Common myeloid progenitor, CD34-positive (primary cell): Measurements from ENCODE around the gene SETD5.

Experiments
- CTCF ChIA-PET: fragments of 350-600 bp; sonication (Branson Sonifier 250); formaldehyde crosslinking; loops from one replicate; lab custom pipeline; 2021; ENCODE audit warnings: antibody characterized with exemption; lab: Charles Lee
- POLR2A ChIA-PET: fragments of 350-600 bp; sonication (Branson Sonifier 250); formaldehyde crosslinking; loops from one replicate; lab custom pipeline; 2021; ENCODE audit warnings: antibody characterized with exemption; lab: Charles Lee
- DNase-seq, 3 donors: peaks; one replicate each; pipeline versions ENCODE4 v3.0.0 to v3.0.0-alpha.2; 2013
- H3K27ac ChIP-seq, 2 experiments: 1 replicate in 1 of 2; 2 replicates in 1 of 2; pipeline ENCODE4 v1.7.0; 2013; ENCODE audit warnings: inconsistent platforms in 2 of 2, low read length in 2 of 2, mild to moderate bottlenecking in 2 of 2, low read depth in 1 of 2, moderate library complexity in 1 of 2; ENCODE audit not compliant: severe bottlenecking in 2 of 2, insufficient read depth in 1 of 2, poor library complexity in 1 of 2
- H3K27me3 ChIP-seq, 5 experiments: replicated peaks in 2 of 5; 1 replicate in 3 of 5; 2 replicates in 2 of 5; pipeline versions ENCODE4 v1.6.1 to v1.7.0; 2013; ENCODE audit warnings: low read length in 4 of 5, mild to moderate bottlenecking in 2 of 5, moderate library complexity in 2 of 5, inconsistent platforms in 1 of 5; ENCODE audit not compliant: insufficient read depth in 5 of 5, control insufficient read depth in 4 of 5
- H3K36me3 ChIP-seq, 4 experiments: 1 replicate in 2 of 4; 2 replicates in 2 of 4; pipeline versions ENCODE4 v1.6.1 to v1.7.0; 2013; ENCODE audit warnings: low read length in 3 of 4, control low read depth in 1 of 4, mild to moderate bottlenecking in 1 of 4; ENCODE audit not compliant: control insufficient read depth in 4 of 4, insufficient read depth in 4 of 4
- H3K4me1 ChIP-seq, 4 experiments: 1 replicate in 3 of 4; 2 replicates in 1 of 4; pipeline versions ENCODE4 v1.6.1 to v1.7.1; 2013; ENCODE audit warnings: low read length in 3 of 4, mild to moderate bottlenecking in 3 of 4, control low read depth in 1 of 4, inconsistent platforms in 1 of 4, moderate library complexity in 1 of 4; ENCODE audit not compliant: control insufficient read depth in 4 of 4, insufficient read depth in 4 of 4; ENCODE audit errors: control extremely low read depth in 1 of 4
- H3K4me3 ChIP-seq, 7 experiments: 1 replicate in 4 of 7; 2 replicates in 3 of 7; pipeline versions ENCODE4 v1.5.1 to v1.7.0; 2013; ENCODE audit warnings: mild to moderate bottlenecking in 7 of 7, low read length in 6 of 7, moderate library complexity in 6 of 7, inconsistent platforms in 2 of 7, low read depth in 2 of 7, control low read depth in 1 of 7; ENCODE audit not compliant: insufficient read depth in 4 of 7, control insufficient read depth in 1 of 7; ENCODE audit errors: extremely low read depth in 1 of 7
- H3K9me3 ChIP-seq, 5 experiments: 1 replicate in 4 of 5; 2 replicates in 1 of 5; pipeline versions ENCODE4 v1.6.1 to v1.7.1; 2013; ENCODE audit warnings: low read length in 4 of 5, mild to moderate bottlenecking in 2 of 5, inconsistent platforms in 1 of 5, low read depth in 1 of 5, moderate library complexity in 1 of 5; ENCODE audit not compliant: control insufficient read depth in 4 of 5, insufficient read depth in 2 of 5; ENCODE audit errors: control extremely low read depth in 1 of 5
- WGBS: methylation state at CpG from one replicate; pipeline ENCODE4 v1.1.5; 2013; ENCODE audit not compliant: insufficient coverage; 5-methylcytosine and 5-hydroxymethylcytosine counted together

Gene SETD5

DNA sequence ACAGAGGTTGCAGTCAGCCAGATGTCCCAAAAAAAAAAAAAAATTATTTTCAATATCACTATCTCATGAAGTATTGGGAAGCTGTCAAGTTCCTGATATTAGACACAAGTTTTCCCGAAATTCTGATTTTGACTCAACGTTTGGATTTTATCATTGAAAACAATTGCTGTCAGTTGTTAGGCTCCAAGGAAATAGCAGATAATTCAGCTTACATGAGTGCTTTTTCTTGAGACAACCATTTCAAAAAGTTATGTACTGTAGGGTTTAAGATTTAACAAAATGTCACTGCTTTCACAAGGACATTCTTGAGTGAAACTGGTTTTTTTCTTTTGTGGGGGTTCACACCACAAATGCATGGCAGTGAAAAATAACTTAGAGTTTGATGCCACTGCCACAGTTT is 9.3 kb upstream of the SETD5 start:
- peaks cover 3 to 16% (median 7%) of the 10 kb centered on the region in 4 experiments for H3K4me1 ChIP-seq
- POLR2A ChIA-PET = interaction anchor here (0.9 kb wide), 1 partner anchor 9 kb away, joined by 4 read pairs; the partner anchor contains the start of gene SETD5
- no peaks in the 10 kb centered on the region for H3K9me3 ChIP-seq
- peaks cover 12 to 89% (median 55%) of the 10 kb centered on the region in 4 experiments for H3K36me3 ChIP-seq
- CTCF ChIA-PET = no interaction called here
- DNase-seq = no peak
- 83% methylated on average over 2 of the region's 2 CpGs for WGBS
- no peaks in the 10 kb centered on the region for H3K27me3 ChIP-seq
- H3K4me3 ChIP-seq = no peak overlapping the region
- H3K27ac ChIP-seq = no peak overlapping the region

DNA sequence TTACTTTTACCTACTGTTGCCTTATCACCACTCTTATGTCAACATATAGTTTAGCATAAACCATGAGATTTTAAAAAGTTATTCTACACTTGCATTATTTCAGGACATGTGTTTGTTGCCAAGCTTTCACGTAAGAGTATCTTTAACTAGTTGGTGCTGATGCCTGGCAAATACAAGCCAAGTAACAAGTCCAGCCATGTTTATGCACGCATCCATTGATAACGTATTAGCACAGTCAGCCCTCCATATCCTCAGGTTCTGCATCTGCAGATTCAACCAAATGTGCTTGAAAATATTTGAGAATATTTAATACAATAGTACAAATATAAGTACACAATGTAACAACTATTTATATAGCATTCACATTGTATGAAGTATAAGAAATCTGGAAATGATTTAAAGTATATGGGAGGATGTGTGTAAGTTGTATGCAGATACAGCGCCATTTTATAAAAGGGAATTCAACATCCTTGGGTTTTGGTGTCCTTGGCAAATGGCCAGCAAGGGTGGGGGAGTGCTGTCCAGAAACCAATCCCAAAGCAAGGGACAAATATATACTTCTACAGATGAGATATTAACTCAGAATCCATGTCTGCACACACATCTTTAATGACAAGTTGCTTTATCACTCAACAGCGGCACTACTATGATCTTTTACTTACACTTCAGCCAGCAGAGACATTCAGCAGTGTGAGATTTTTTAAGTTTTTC is 8.7 kb upstream of the SETD5 start:
- WGBS = 96% methylated on average over 3 of the region's 5 CpGs
- DNase-seq = no peak
- H3K4me3 ChIP-seq = no peak overlapping the region
- ChIA-PET POLR2A (interaction anchor here (0.9 kb wide), 1 partner anchor 8 kb away, joined by 4 read pairs; the partner anchor contains the start of gene SETD5), CTCF (interaction anchor here (0.6 to 1.8 kb wide), 4 partner anchors 11 to 1519 kb away, joined by 3 to 6 read pairs (median 4); no protein-coding TSS in a partner anchor)
- H3K9me3 ChIP-seq = no peaks in the 10 kb centered on the region
- H3K36me3 ChIP-seq = peaks cover 12 to 95% (median 56%) of the 10 kb centered on the region in 4 experiments
- H3K4me1 ChIP-seq = peaks cover 3 to 16% (median 10%) of the 10 kb centered on the region in 4 experiments
- H3K27me3 ChIP-seq = no peaks in the 10 kb centered on the region
- H3K27ac ChIP-seq = no peak overlapping the region

DNA sequence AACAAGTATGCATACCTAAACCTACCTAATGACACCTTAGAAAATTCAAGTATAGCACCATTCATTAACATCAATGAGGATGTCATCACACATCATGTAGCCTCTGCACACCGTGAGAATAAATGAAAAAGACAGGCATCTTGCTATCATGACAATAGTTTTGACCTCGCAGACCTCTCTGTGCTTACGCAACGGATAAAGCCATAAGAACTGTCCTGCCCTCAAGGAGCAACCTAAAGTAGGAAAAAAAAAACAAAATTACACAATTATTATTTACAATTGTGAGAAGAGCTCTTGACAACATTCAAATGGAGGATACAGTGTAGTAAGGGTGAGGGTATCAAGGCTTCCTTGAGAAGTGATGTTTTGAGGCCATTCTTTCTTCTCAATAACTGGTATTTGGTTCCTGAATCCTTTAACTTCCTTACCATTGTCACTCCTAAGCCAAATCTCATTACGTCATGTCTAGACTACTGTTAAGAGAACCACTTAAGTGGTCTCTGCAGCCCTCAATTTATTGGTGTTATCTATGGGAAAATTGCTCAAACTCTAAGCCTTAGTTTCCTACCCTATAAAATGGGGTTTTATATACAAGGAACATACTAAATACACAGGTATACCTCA is 7.0 kb upstream of the SETD5 start:
- Histone ChIP-seq H3K4me3 (no peak overlapping the region), H3K27me3 (no peaks in the 10 kb centered on the region), H3K27ac (no peak overlapping the region), H3K4me1 (peaks cover 5 to 31% (median 19%) of the 10 kb centered on the region in 4 experiments), H3K36me3 (peaks cover 13 to 96% (median 49%) of the 10 kb centered on the region in 4 experiments), H3K9me3 (no peaks in the 10 kb centered on the region)
- DNase-seq = no peak
- POLR2A ChIA-PET = no interaction called here
- CTCF ChIA-PET = interaction anchor here (0.6 to 3.2 kb wide), 4 partner anchors 13 to 37 kb away, joined by 3 to 9 read pairs (median 4); no protein-coding TSS in a partner anchor
- WGBS = 100% methylated on average over 3 of the region's 5 CpGs

DNA sequence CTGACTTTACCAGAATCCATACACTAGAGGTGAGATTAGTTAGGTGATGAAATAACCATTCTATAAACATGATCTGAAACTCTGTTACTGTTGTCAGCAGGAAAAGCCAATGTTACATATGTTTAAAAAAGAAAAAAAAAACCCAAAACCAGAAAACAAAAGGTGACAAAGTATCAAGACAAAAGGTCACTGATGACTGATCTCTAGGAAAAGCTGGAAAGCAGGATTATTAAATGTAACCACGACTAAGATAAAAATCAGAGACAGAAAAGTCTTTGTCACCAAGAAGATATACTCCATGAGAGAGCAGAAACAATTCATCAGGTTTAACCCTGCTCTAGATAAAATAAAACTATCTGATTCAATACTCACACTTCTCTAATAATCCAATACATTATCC is 5.4 kb upstream of the SETD5 start:
- H3K4me1 ChIP-seq = peaks cover 11 to 39% (median 25%) of the 10 kb centered on the region in 4 experiments
- ChIA-PET POLR2A (interaction anchor here (0.8 kb wide), 1 partner anchor 29 kb away, joined by 3 read pairs; the partner anchor contains the start of gene THUMPD3), CTCF (interaction anchor here (1.3 to 3.2 kb wide), 3 partner anchors 15 to 25 kb away, joined by 3 to 9 read pairs (median 3); no protein-coding TSS in a partner anchor)
- no peak overlapping the region for H3K4me3 ChIP-seq
- no peak for DNase-seq
- H3K9me3 ChIP-seq = no peaks in the 10 kb centered on the region
- no peaks in the 10 kb centered on the region for H3K27me3 ChIP-seq
- H3K36me3 ChIP-seq = peaks cover 10 to 82% (median 40%) of the 10 kb centered on the region in 4 experiments
- no CpG with 5 or more reads among the region's 1 CpG for WGBS
- peak overlapping the region in 1 of 2 experiments; percentile 69 for H3K27ac ChIP-seq

DNA sequence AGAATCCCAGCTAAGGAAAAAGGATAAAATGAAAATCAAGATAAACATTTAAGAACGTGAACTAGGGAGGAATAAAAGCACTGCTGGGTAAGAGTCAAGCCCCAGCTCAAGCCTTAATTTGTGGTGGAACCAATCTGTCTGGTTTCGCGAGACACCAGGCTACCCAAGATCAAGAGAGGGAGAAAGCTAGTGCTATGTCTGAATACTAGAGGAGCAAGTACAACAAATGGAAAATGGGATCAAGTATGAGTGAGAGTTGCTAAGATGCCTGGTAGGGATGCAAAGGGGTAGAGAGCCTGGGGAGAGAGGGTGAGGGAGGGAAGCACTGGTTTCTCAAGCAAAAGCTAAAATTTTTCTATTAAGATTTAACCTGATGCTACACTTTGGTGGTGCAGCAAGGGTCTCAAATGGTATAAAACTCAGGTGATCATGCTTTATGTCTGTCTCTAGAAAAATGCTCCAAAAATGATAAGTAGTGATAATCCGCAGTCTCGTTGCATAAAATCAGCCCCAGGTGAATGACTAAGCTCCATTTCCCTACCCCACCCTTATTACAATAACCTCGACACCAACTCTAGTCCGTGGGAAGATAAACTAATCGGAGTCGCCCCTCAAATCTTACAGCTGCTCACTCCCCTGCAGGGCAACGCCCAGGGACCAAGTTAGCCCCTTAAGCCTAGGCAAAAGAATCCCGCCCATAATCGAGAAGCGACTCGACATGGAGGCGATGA is 1.7 kb upstream of the SETD5 start:
- H3K27ac ChIP-seq = peak overlapping the region; percentile 89 to 95
- peaks cover 2 to 45% (median 13%) of the 10 kb centered on the region in 4 experiments for H3K36me3 ChIP-seq
- no peaks in the 10 kb centered on the region for H3K27me3 ChIP-seq
- ChIA-PET CTCF (interaction anchor here (0.7 to 4.2 kb wide), 12 partner anchors 9 to 43 kb away, joined by 3 to 24 read pairs (median 8); partner anchors contain the start of gene THUMPD3), POLR2A (interaction anchor here (0.6 to 3.2 kb wide), 11 partner anchors 9 to 42 kb away, joined by 3 to 70 read pairs (median 4); partner anchors contain the start of gene THUMPD3)
- no peak for DNase-seq
- H3K4me3 ChIP-seq = peak overlapping the region; percentile 47 to 96 (median 85)
- 22% methylated on average over 11 of the region's 15 CpGs for WGBS
- H3K4me1 ChIP-seq = peaks cover 28 to 61% (median 44%) of the 10 kb centered on the region in 4 experiments
- no peaks in the 10 kb centered on the region for H3K9me3 ChIP-seq

DNA sequence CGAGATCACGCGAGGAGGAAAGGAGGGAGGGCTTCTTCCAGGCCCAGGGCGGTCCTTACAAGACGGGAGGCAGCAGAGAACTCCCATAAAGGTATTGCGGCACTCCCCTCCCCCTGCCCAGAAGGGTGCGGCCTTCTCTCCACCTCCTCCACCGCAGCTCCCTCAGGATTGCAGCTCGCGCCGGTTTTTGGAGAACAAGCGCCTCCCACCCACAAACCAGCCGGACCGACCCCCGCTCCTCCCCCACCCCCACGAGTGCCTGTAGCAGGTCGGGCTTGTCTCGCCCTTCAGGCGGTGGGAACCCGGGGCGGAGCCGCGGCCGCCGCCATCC is 1.1 kb upstream of the SETD5 start:
- Histone ChIP-seq H3K4me3 (peak overlapping the region; percentile 47 to 96 (median 85)), H3K27me3 (no peaks in the 10 kb centered on the region), H3K4me1 (peaks cover 28 to 66% (median 49%) of the 10 kb centered on the region in 4 experiments), H3K36me3 (peaks cover 2 to 41% (median 11%) of the 10 kb centered on the region in 4 experiments), H3K9me3 (no peaks in the 10 kb centered on the region), H3K27ac (peak overlapping the region; percentile 89 to 95)
- CTCF ChIA-PET = interaction anchor here (0.7 to 4.2 kb wide), 8 partner anchors 9 to 33 kb away, joined by 3 to 24 read pairs (median 8); partner anchors contain the start of gene THUMPD3
- WGBS = 0% methylated on average over 7 of the region's 25 CpGs
- peak; percentile 88 to 95 (median 92) for DNase-seq
- POLR2A ChIA-PET = interaction anchor here (0.7 to 3.2 kb wide), 15 partner anchors 9 to 252 kb away, joined by 3 to 70 read pairs (median 4); partner anchors contain the start of gene THUMPD3
